ENCODE data around the gene ANKRD11.

The ANKRD11 gene

DNA sequence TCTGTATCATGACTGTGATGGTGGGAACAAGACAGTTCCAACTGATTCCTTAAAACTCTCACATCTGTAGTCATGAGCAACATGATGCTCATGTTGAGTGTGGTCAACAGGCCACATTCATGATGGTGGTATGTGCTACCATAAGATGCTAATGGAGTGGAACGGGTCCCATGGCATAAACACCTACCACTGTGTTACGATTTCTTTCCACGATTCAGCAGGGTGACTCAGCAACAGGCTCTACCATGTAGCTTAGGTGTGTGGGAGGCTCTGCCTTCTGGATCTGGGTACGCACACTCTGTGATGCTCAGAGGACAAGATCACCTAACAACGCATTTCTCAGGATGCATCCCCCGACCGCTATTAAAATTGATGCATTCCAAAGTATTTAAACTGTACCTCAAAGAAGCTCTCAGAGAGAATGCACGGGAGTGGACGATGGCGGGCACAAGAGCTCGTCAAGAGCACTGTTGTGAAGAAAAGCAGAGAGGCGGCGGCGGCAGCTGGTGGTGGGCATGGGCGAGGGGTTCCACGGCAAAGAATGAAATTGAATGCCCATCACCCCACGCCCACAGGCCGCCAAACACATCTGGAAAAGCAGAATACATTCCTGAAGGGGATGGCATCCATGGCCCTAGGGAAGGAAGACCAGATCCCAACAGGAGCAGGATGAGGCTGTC, 139.5 kb downstream of the ANKRD11 start:
- TF ChIP-seq, protein P1, sequence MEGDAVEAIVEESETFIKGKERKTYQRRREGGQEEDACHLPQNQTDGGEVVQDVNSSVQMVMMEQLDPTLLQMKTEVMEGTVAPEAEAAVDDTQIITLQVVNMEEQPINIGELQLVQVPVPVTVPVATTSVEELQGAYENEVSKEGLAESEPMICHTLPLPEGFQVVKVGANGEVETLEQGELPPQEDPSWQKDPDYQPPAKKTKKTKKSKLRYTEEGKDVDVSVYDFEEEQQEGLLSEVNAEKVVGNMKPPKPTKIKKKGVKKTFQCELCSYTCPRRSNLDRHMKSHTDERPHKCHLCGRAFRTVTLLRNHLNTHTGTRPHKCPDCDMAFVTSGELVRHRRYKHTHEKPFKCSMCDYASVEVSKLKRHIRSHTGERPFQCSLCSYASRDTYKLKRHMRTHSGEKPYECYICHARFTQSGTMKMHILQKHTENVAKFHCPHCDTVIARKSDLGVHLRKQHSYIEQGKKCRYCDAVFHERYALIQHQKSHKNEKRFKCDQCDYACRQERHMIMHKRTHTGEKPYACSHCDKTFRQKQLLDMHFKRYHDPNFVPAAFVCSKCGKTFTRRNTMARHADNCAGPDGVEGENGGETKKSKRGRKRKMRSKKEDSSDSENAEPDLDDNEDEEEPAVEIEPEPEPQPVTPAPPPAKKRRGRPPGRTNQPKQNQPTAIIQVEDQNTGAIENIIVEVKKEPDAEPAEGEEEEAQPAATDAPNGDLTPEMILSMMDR (IDR thresholded peaks at IDR 0.05; ENCODE audit: control insufficient read depth, insufficient read depth, low read depth, low read length, missing control alignments), result no peak
- no peak overlapping the region for H3K4me3 ChIP-seq (ENCODE audit: control insufficient read depth, low read depth, low read length)
- no peak for DNase-seq (ENCODE audit: low read depth)

DNA sequence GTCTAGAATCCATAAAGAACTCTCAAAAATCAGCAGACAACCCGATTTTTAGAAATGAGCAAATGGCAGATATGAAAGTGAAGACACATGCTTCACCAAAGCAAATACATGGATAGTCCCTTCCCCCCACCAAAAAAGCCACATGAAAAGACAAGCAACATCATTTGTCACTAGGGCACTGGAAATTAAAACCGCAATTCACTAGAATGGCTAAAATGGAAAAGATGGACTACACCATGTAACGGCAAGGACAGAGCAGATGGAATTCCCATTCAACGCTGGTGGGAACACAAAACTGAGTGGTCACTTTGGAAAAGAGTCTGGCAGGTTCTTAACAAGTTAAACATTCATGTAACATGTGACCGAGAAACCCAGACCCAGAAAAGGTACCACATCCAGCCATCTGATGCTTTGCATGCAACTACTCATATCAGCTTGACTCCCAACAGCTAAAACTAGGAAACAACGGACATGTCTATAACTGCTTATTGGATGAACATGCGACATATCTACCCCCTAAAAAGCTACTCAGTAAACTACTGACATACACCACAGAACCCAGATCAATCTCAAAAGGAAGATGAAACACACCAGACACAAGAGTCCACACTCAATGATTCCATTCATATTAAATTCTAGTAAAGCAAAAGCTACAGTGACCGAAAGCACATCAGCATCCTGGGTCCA, 140.3 kb downstream of the ANKRD11 start:
- no peak for DNase-seq (ENCODE audit: low read depth)
- TF ChIP-seq, protein P1 (IDR thresholded peaks at IDR 0.05; ENCODE audit: control insufficient read depth, insufficient read depth, low read depth, low read length, missing control alignments), result no peak
- no peak overlapping the region for H3K4me3 ChIP-seq (ENCODE audit: control insufficient read depth, low read depth, low read length)

- TF ChIP-seq, protein P1 (IDR thresholded peaks at IDR 0.05; ENCODE audit: control insufficient read depth, insufficient read depth, low read depth, low read length, missing control alignments), result no peak
- H3K4me3 ChIP-seq (ENCODE audit: control insufficient read depth, low read depth, low read length), result no peak overlapping the region
- no peak for DNase-seq (ENCODE audit: low read depth)
These were observed 142.6 kb downstream of the ANKRD11 start for GRCh38 chr16:89347807-89348206.

- TF ChIP-seq, protein P1 (IDR thresholded peaks at IDR 0.05; ENCODE audit: control insufficient read depth, insufficient read depth, low read depth, low read length, missing control alignments), result no peak
- no peak overlapping the region for H3K4me3 ChIP-seq (ENCODE audit: control insufficient read depth, low read depth, low read length)
- no peak for DNase-seq (ENCODE audit: low read depth)
These were observed 143.5 kb downstream of the ANKRD11 start for GRCh38 chr16:89346869-89347268.

GRCh38 chr16:89345642-89346150, 144.7 kb downstream of the ANKRD11 start:
- TF ChIP-seq, protein P1 (IDR thresholded peaks at IDR 0.05; ENCODE audit: control insufficient read depth, insufficient read depth, low read depth, low read length, missing control alignments), result no peak
- H3K4me3 ChIP-seq (ENCODE audit: control insufficient read depth, low read depth, low read length), result no peak overlapping the region
- no peak for DNase-seq (ENCODE audit: low read depth)

- no peak for DNase-seq (ENCODE audit: low read depth)
- no peak overlapping the region for H3K4me3 ChIP-seq (ENCODE audit: control insufficient read depth, low read depth, low read length)
- TF ChIP-seq, protein P1 (IDR thresholded peaks at IDR 0.05; ENCODE audit: control insufficient read depth, insufficient read depth, low read depth, low read length, missing control alignments), result no peak
These were observed 145.3 kb downstream of the ANKRD11 start for GRCh38 chr16:89344846-89345611.

All from AG09309 (cell line).